Activated CD4-positive, alpha-beta memory T cell treated with anti-CD3 and anti-CD28 coated beads, Interleukin-2, amount 10 ng/mL, durations not matched to agents 7 days and 5 days (primary cell): ENCODE data around the gene GABRA5. TPM values are rescaled to one million over a fixed set of nuclear protein-coding genes. Genes with fewer than 3 reads are reported as not detected.
"Not testable (repeated sequence)": the region's sequence is repeated elsewhere in the genome, so short reads cannot be mapped to it uniquely, and the experiment has no call there.

ENCODE experiments used
- CTCF ChIA-PET: fragments of 350-600 bp; sonication (Branson Sonifier 250); formaldehyde crosslinking; loops from one replicate; lab custom pipeline; 2021; ENCODE audit warnings: antibody characterized with exemption, inconsistent platforms; lab: Charles Lee
- POLR2A ChIA-PET: fragments of 350-600 bp; sonication (Branson Sonifier 250); formaldehyde crosslinking; loops from one replicate; lab custom pipeline; 2021; ENCODE audit warnings: antibody characterized with exemption; lab: Charles Lee
- DNase-seq: peaks from one replicate; pipeline ENCODE4 v3.0.0-alpha.2; 2020
- H3K27ac Mint-ChIP-seq: one replicate; pipeline ENCODE4 v1.8.0; 2021; ENCODE audit warnings: mild to moderate bottlenecking, mixed read lengths
- H3K27me3 Mint-ChIP-seq: one replicate; pipeline ENCODE4 v1.8.0; 2021; ENCODE audit warnings: mixed read lengths
- H3K36me3 Mint-ChIP-seq: one replicate; pipeline ENCODE4 v1.8.0; 2021; ENCODE audit warnings: low read depth, mixed read lengths
- H3K4me1 Mint-ChIP-seq: one replicate; pipeline ENCODE4 v1.8.0; 2021; ENCODE audit warnings: mixed read lengths
- H3K4me3 Mint-ChIP-seq: one replicate; pipeline ENCODE4 v1.8.0; 2021; ENCODE audit warnings: mild to moderate bottlenecking, mixed read lengths
- H3K9me3 Mint-ChIP-seq: one replicate; pipeline ENCODE4 v1.8.0; 2021; ENCODE audit warnings: mixed read lengths
- total RNA-seq, 2 experiments: library from RNA; stranded (reverse); gene quantifications; one replicate each; pipeline ENCODE4 v1.2.3, GENCODE V29; 2021

GABRA5 gene
- total RNA-seq, 2 experiments from 2014 or later, result not detected

DNA sequence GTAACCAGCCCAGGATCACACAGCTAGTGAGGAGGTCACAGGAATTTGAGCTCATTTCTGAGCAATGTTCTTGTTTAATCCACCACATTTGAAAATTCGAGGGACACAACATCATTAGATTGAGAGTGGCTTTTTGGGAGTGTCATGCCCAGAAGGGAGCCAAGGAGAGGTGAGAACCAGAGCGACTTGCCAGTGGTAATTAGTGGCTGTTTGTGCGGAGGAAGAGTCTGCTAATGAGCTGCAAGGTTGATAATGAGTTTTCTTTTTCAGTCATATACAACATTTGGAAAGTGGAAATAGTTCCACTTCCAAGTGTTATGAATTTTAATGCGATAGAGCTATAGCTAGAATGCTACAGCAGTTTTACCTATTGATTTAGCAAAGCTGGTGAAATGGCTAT is 19.7 kb downstream of the GABRA5 start:
- no peak overlapping the region for H3K4me3 Mint-ChIP-seq
- H3K4me1 Mint-ChIP-seq, result no peaks in the 10 kb centered on the region

DNA sequence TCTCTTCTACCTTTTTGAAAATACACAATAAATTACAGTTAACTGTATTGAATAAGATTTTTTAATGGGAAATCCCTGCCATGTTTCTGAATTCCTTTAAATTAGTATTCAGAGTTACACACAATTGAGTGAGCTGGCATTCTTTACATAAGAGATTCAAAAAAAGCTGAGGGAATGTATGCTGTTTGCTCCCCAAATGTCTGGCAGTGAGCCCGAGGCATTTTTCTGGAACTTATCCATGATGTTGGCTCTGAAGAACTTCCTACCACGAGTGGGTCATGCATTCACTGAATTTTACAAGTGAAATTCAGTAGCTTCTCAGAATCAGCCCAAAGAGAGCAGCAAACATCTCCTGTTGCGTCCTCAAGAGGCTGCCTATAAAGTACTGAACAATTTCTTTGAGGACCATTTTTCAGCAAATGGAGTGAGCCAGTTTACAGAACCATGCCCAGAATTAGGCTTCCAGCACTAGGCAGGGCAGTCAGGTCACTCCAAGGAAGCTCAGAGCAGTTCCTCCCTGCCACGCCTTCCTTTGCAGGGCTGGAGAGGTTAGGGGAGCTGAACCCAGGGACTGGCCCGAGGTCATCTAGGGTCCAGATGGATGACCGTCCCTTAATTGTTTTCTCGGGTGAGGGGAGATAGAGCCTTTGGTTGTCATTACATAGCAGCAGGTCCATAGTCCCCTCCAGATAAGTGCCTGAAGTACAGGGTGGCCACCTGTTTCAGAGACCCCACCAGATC is 21.2 kb downstream of the GABRA5 start:
- POLR2A ChIA-PET, result no interaction called here

More for the DNA sequence above, 19.7 kb downstream of the GABRA5 start:
- ChIA-PET POLR2A (no interaction called here), CTCF (no interaction called here)
- Mint-ChIP-seq H3K9me3 (no peaks in the 10 kb centered on the region), H3K27ac (no peak overlapping the region), H3K27me3 (no peaks in the 10 kb centered on the region), H3K36me3 (no peaks in the 10 kb centered on the region)
- no peak for DNase-seq

DNA sequence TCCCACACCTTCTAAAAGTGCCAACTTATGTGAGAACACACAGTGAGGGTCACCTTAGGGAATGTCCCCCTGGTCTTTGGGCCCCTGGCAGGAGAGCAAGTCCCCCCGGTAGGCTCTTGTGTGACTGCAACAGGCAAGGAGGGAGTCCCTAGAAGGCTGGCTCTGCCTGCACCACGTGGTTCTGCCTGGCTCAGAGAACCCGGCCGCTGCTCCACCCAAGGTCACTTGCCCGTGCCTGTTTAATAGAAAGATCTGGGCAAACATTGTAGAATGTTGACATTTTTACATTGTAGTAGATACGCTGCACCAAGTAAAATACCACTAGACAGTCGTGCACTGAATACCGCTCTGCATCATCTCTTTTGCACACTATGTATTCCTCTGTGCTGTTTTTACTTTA is 21.9 kb downstream of the GABRA5 start:
- no peaks in the 10 kb centered on the region for H3K36me3 Mint-ChIP-seq
- H3K4me3 Mint-ChIP-seq, result no peak overlapping the region
- H3K27me3 Mint-ChIP-seq, result no peaks in the 10 kb centered on the region
- no peak overlapping the region for H3K27ac Mint-ChIP-seq
- POLR2A ChIA-PET, result no interaction called here
- CTCF ChIA-PET, result interaction anchor here (1.1 to 1.5 kb wide), 3 partner anchors 8 to 10 kb away, joined by 3 to 5 read pairs (median 4); no protein-coding TSS in a partner anchor
- H3K4me1 Mint-ChIP-seq, result no peaks in the 10 kb centered on the region
- peaks cover 7% of the 10 kb centered on the region for H3K9me3 Mint-ChIP-seq
- DNase-seq, result no peak

More for the DNA sequence above, 21.2 kb downstream of the GABRA5 start:
- Mint-ChIP-seq H3K4me1 (no peaks in the 10 kb centered on the region), H3K27ac (no peak overlapping the region), H3K36me3 (no peaks in the 10 kb centered on the region), H3K27me3 (no peaks in the 10 kb centered on the region), H3K4me3 (no peak overlapping the region), H3K9me3 (peaks cover 5% of the 10 kb centered on the region)
- no peak for DNase-seq
- CTCF ChIA-PET, result interaction anchor here (1.1 kb wide), 1 partner anchor 11 kb away, joined by 3 read pairs; no protein-coding TSS in a partner anchor

DNA sequence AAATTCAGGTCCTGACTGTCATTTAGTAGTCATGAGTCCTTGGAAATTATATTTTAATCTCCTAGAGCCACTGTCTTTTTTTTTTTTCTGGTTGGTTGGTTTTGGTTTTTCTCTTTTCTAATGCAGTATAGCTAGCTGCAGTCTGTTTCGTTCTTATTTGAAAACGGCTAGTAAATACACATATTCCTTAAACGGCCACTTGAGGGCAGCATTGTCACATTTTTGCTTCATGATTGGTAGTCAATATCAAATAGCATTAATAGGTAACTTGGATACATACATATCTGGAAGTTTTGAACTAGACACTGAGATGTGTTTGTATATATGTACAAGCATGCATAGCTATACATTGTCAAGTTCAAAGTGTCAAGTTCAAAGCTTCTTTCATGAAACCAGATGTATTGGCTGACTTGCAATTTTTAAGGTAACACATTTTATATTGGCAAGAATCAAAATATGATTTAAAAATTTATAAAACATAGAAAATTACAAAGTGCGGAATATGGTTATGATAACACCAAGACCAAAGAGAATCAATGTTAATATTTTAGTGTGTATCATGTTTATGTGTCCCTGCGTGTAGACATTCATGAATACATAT is 22.5 kb downstream of the GABRA5 start:
- H3K9me3 Mint-ChIP-seq, result peaks cover 7% of the 10 kb centered on the region
- DNase-seq, result peak; percentile 67
- H3K4me1 Mint-ChIP-seq, result no peaks in the 10 kb centered on the region
- H3K27ac Mint-ChIP-seq, result no peak overlapping the region
- H3K27me3 Mint-ChIP-seq, result no peaks in the 10 kb centered on the region
- CTCF ChIA-PET, result interaction anchor here (1.4 to 1.5 kb wide), 2 partner anchors 9 to 11 kb away, joined by 4 to 5 read pairs; no protein-coding TSS in a partner anchor
- no peak overlapping the region for H3K4me3 Mint-ChIP-seq
- POLR2A ChIA-PET, result no interaction called here
- no peaks in the 10 kb centered on the region for H3K36me3 Mint-ChIP-seq

DNA sequence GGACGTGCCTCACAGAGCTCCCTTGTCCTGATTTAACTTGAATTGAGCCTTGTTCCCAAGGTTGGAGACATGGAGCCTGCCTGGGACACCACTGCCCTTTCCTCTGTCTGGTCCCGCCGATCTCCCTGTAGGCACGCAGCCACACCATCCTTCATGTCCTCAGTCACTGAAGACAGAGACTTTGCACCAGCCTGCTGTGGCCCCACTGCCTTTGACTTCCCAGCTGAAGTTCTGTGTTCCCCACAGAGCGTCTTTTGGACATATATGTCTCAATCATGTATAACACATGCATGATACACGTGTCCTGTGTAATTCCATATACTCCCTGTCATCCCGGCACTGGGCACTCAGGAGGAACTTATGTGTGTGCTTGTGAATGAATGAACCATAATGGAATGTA is 23.6 kb downstream of the GABRA5 start:
- Mint-ChIP-seq H3K27me3 (no peaks in the 10 kb centered on the region), H3K9me3 (peaks cover 7% of the 10 kb centered on the region), H3K36me3 (no peaks in the 10 kb centered on the region), H3K27ac (no peak overlapping the region), H3K4me3 (no peak overlapping the region), H3K4me1 (no peaks in the 10 kb centered on the region)
- DNase-seq, result no peak
- POLR2A ChIA-PET, result no interaction called here
- CTCF ChIA-PET, result interaction anchor here (1.3 to 1.4 kb wide), 2 partner anchors 12 to 126 kb away, joined by 5 to 10 read pairs; no protein-coding TSS in a partner anchor

DNA sequence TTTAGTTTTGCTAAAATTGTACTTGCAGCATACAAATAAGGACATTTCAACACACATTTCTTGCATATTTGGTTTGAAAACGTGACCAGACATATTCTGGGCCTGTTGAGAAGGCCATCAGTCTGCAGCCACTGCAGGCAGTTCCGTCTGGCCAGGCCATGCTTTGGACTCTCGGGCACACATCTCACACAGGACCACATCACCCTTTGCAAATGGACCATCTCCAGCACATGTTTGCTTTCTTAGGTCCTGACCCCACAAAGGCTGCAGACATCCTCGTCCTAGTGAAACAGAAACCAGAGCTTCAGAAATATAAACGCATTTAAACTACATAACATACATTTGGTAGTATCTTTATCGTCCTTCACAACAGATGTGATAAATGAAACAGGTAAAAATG is 24.1 kb downstream of the GABRA5 start:
- ChIA-PET POLR2A (no interaction called here), CTCF (interaction anchor here (1.1 to 1.4 kb wide), 5 partner anchors 19 to 468 kb away, joined by 3 to 10 read pairs (median 3); no protein-coding TSS in a partner anchor)
- H3K4me1 Mint-ChIP-seq, result no peaks in the 10 kb centered on the region
- no peaks in the 10 kb centered on the region for H3K27me3 Mint-ChIP-seq
- no peaks in the 10 kb centered on the region for H3K36me3 Mint-ChIP-seq
- H3K9me3 Mint-ChIP-seq, result peaks cover 9% of the 10 kb centered on the region
- no peak overlapping the region for H3K4me3 Mint-ChIP-seq
- no peak for DNase-seq
- H3K27ac Mint-ChIP-seq, result no peak overlapping the region

DNA sequence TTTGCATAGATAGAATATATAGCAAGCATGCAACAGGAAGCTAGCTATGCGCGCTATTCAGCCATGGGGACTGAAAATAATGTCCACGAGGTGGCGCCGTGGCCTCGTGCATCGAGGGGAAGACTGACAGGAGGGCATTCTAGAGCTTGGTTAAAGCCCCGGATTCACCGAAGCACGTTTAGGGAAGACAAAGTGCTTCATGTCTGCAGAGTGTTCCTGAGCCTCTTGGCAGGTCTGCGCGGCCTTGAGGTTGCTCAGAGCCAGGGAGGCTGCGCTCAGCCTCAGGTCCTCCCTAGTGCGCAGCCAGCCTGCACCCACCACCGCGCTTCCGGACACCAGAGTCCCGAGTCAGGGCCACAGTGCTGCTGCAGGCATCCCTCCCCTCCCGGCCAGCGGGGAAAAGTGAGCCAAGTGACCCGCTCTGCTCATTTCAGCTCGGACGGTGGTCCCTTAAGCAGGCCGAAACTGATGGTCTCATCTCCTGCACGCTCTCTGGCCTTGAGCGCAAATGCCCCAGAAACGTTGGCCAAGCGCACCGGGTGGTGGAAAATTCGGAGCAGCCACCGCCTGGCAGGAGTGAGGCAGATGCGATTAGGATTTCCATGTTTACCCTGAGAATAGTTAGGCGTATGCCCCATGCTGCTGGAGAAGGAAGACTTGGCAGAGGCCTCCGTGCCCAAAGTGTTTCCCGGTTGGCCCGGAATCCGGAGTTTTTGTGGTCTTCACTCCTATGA is 24.8 kb downstream of the GABRA5 start:
- ChIA-PET POLR2A (no interaction called here), CTCF (interaction anchor here (1.1 to 1.4 kb wide), 5 partner anchors 20 to 467 kb away, joined by 3 to 10 read pairs (median 3); no protein-coding TSS in a partner anchor)
- Mint-ChIP-seq H3K36me3 (no peaks in the 10 kb centered on the region), H3K27me3 (no peaks in the 10 kb centered on the region), H3K4me3 (no peak overlapping the region), H3K4me1 (no peaks in the 10 kb centered on the region), H3K9me3 (peaks cover 9% of the 10 kb centered on the region), H3K27ac (no peak overlapping the region)
- DNase-seq, result peak; percentile 48

DNA sequence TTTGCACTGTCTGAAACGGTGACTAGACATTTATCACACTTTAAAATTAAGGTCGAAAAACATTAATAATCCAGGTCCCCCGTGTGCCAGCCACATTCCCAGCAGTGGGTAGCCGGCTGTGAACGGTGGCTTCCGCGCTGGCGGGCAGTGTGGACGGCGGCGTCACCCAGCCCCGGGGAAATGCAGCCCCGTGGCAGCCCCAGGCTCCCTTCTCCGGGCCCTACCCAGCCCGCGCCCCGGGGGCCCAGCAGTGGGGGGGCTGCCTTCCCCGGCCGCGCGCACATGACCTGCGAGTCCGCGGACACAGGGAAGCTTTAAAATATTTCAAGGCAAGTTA is 25.3 kb downstream of the GABRA5 start:
- no peaks in the 10 kb centered on the region for H3K27me3 Mint-ChIP-seq
- ChIA-PET CTCF (interaction anchor here (1.4 kb wide), 1 partner anchor 467 kb away, joined by 9 read pairs; no protein-coding TSS in a partner anchor), POLR2A (no interaction called here)
- H3K4me1 Mint-ChIP-seq, result no peaks in the 10 kb centered on the region
- no peak for DNase-seq
- H3K4me3 Mint-ChIP-seq, result no peak overlapping the region
- H3K36me3 Mint-ChIP-seq, result no peaks in the 10 kb centered on the region
- H3K27ac Mint-ChIP-seq, result no peak overlapping the region
- peaks cover 9% of the 10 kb centered on the region for H3K9me3 Mint-ChIP-seq

DNA sequence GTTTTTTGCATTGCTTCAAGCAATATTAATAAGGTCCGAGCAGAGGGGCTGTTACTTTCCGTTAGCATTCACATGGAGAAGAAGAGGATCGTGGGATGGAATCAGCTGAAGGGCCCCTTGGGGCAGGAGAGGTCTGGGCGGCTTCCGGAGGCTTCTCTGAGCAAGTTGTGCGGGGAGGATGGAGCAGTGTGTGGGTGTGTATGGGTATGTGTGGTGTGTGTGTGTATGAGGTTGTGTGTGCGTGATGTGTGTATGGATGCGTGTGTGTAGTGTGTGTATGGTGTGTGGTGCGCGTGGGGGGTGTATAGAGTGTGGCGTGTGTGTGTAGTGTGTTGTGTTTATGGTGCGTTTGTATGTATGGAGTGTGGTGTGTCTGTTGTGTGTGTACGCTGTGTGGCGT is 25.8 kb downstream of the GABRA5 start:
- Mint-ChIP-seq H3K9me3 (peaks cover 9% of the 10 kb centered on the region), H3K4me3 (no peak overlapping the region)

DNA sequence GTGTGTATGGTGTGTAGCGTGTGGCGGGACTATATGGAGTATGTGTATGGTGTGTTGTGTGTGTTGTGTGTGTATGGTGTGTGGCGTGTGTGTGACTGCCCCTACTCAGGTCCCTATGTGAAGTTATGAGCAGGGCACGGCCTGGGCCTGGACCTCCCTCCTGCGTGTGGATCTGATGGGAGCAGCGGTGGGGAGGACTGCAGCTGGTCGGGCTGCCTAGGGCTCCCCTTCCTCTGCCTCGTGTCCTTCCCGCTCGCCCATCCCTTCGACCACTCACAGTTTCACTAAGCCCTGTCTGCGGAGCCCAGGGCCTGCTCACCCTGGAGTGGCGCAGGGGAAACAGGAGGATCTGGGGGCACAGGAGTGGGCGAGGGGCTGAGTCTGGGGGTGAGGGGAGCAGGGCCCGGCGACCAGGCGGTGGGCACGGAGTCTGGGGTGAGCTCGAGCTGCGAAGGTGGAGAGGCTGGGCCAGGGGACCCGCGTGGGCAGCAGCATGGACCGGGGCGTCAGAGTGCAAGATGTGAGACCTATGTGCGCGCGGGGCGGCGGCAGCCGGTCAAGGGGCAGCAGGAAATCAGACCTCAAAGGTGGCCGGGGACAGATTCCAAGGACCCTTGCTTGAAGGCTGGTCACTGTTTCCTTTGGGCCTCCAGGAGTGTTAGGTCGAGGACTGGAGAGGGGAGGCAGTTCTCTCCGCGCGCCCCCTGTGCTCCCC is 26.6 kb downstream of the GABRA5 start:
- Mint-ChIP-seq H3K27me3 (no peaks in the 10 kb centered on the region), H3K27ac (no peak overlapping the region), H3K4me1 (no peaks in the 10 kb centered on the region), H3K9me3 (peaks cover 9% of the 10 kb centered on the region), H3K36me3 (no peaks in the 10 kb centered on the region), H3K4me3 (no peak overlapping the region)
- CTCF ChIA-PET, result no interaction called here
- DNase-seq, result no peak
- POLR2A ChIA-PET, result no interaction called here

More for the DNA sequence above, 25.8 kb downstream of the GABRA5 start:
- ChIA-PET CTCF (no interaction called here), POLR2A (no interaction called here)
- no peaks in the 10 kb centered on the region for H3K4me1 Mint-ChIP-seq
- no peak overlapping the region for H3K27ac Mint-ChIP-seq
- no peaks in the 10 kb centered on the region for H3K36me3 Mint-ChIP-seq
- DNase-seq, result no peak
- no peaks in the 10 kb centered on the region for H3K27me3 Mint-ChIP-seq

DNA sequence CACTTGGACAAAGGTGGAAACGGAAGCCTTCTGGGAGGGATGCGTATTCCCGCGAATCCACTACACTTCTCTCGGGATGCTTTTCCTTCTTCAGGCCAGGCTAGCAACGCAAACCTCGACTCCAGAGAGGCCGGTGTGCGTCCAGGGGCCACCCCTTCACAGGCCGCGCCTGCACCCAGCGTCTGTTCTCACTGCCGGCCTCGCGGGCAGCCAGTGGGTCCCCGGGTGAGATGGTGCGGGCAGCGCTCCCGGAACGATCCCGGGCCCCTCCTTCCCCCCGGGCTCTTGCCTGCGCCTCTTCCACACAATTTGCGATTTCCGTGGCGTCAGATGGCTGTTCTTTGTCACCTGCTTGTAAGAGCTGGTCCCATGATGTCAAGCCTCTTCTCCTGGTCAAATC is 27.3 kb downstream of the GABRA5 start:
- no peaks in the 10 kb centered on the region for H3K27me3 Mint-ChIP-seq
- no peaks in the 10 kb centered on the region for H3K4me1 Mint-ChIP-seq
- CTCF ChIA-PET, result no interaction called here
- no peak for DNase-seq
- no peak overlapping the region for H3K27ac Mint-ChIP-seq
- H3K4me3 Mint-ChIP-seq, result no peak overlapping the region
- H3K36me3 Mint-ChIP-seq, result no peaks in the 10 kb centered on the region
- POLR2A ChIA-PET, result no interaction called here
- H3K9me3 Mint-ChIP-seq, result peaks cover 9% of the 10 kb centered on the region

DNA sequence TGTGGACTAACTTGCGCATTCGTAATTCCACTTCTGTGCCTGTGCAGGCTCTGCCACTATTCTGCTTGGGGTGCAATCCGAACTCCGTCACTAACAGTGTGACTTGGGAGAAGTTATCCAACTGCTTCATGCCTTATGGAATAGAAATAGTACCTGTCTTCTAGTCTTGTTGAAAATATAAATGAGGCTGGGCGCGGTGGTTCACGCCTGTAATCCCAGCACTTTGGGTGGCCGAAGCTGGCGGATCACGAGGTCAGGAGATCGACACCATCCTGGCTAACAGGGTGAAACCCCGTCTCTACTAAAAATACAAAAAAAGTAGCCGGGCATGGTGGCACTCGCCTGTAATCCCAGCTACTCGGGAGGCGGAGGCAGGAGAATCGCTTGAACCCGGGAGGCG is 28.5 kb downstream of the GABRA5 start:
- POLR2A ChIA-PET, H3K36me3 Mint-ChIP-seq: not testable (repeated sequence)

More for the DNA sequence above, 28.5 kb downstream of the GABRA5 start:
- DNase-seq, H3K27ac Mint-ChIP-seq, H3K4me1 Mint-ChIP-seq, H3K27me3 Mint-ChIP-seq, CTCF ChIA-PET, H3K4me3 Mint-ChIP-seq: not testable (repeated sequence)
- H3K9me3 Mint-ChIP-seq, result peaks cover 12% of the 10 kb centered on the region
